ENCODE data around the gene HERC4. TPM values are rescaled to one million over a fixed set of nuclear protein-coding genes. Genes with fewer than 3 reads are reported as not detected.
"Not testable (repeated sequence)": the region's sequence is repeated elsewhere in the genome, so short reads cannot be mapped to it uniquely, and the experiment has no call there.

Gene HERC4
- total and polyA plus RNA-seq, 9 of the 15 experiments (the other 6 are each of a cell fraction or from before 2014, with no cell fraction given): 12.5 to 33.5 (median 22.8) TPM

- Histone ChIP-seq H3K9ac (ENCODE audit: insufficient read depth in 1 of 2, low read depth in 2 of 2, low read length in 2 of 2) (no peak overlapping the region), H3K9me1 (ENCODE audit: control insufficient read depth, insufficient read depth, low read length) (no peaks in the 10 kb centered on the region), H4K20me1 (replicated peaks; ENCODE audit: control insufficient read depth, insufficient read depth, low read length) (no peaks in the 10 kb centered on the region), H2AFZ (ENCODE audit: low read depth, low read length) (no peak overlapping the region), H3K4me1 (replicated peaks in 1 of 2; ENCODE audit: control insufficient read depth in 2 of 2, insufficient read depth in 2 of 2, low read length in 2 of 2) (peaks cover 7 to 9% of the 10 kb centered on the region in 2 experiments; a peak in 4 of 5 replicates), H3K27ac (ENCODE audit: extremely low read depth, low read depth, low read length) (no peak overlapping the region), H3K36me3 (ENCODE audit: control insufficient read depth, insufficient read depth, low read length) (0 out of 3 replicates have a peak, but pooled peaks cover 4% of the 10 kb centered on the region), H3K27me3 (ENCODE audit: control insufficient read depth in 2 of 2, insufficient read depth in 2 of 2, low read length in 2 of 2) (no peaks in the 10 kb centered on the region), H3K4me2 (ENCODE audit: insufficient read depth, low read length) (no peak overlapping the region), H3K9me3 (replicated peaks; ENCODE audit: control insufficient read depth, insufficient read depth, low read depth, low read length) (peaks cover 2% of the 10 kb centered on the region; the same call in 1 of the 2 replicates), H3K4me3 (no peak overlapping the region), H3K79me2 (ENCODE audit: control insufficient read depth, insufficient read depth, low read length) (peaks cover 30% of the 10 kb centered on the region)
- TF ChIP-seq FOXM1 (IDR thresholded peaks at IDR 0.05; ENCODE audit: low read depth) (no peak), FOXM1 (CRISPR knock-in tag; IDR thresholded peaks at IDR 0.05; ENCODE audit: low read depth) (no peak), ZFP1 (CRISPR knock-in tag; IDR thresholded peaks at IDR 0.05) (no peak), ZNF133 (CRISPR knock-in tag; IDR thresholded peaks at IDR 0.05) (no peak), NR4A1 (CRISPR knock-in tag; IDR thresholded peaks at IDR 0.05) (no peak), NR4A1 (tag; IDR thresholded peaks at IDR 0.05) (no peak), TAF9B (IDR thresholded peaks at IDR 0.05; ENCODE audit: partially characterized antibody) (no peak), BACH1 (tag; IDR thresholded peaks at IDR 0.05) (no peak), KLF6 (CRISPR knock-in tag; IDR thresholded peaks at IDR 0.05; ENCODE audit: borderline replicate concordance) (no peak), ZBTB1 (CRISPR knock-in tag; IDR thresholded peaks at IDR 0.05; ENCODE audit: borderline replicate concordance, low read depth) (no peak), CCNT2 (IDR thresholded peaks at IDR 0.05; ENCODE audit: borderline replicate concordance, extremely low read depth, insufficient read length, low read depth, low read length) (no peak), ZNF212 (CRISPR knock-in tag; IDR thresholded peaks at IDR 0.05) (no peak), ZNF695 (CRISPR knock-in tag; IDR thresholded peaks at IDR 0.05) (no peak), FOXJ3 (CRISPR knock-in tag; IDR thresholded peaks at IDR 0.05) (no peak), RBM39 (optimal IDR thresholded peaks at IDR 0.05; ENCODE audit: low read depth, low read length) (no peak), MECOM (CRISPR knock-in tag; IDR thresholded peaks at IDR 0.05) (no peak), HNRNPLL (IDR thresholded peaks at IDR 0.05; ENCODE audit: low read depth, low read length, poor library complexity, severe bottlenecking) (no peak), ELK1 (CRISPR knock-in tag; IDR thresholded peaks at IDR 0.05) (no peak)
- BruUV-seq (replicated peaks): no TSS peak
- CTCF ChIA-PET (ENCODE audit: low intra/inter-chr PET ratio): no interaction called here
- POLR2A ChIA-PET: no interaction called here
- intact Hi-C loops (cut with micrococcal nuclease): loop anchor here (10.0 kb wide), 2 partner anchors 192 to 292 kb away; partner anchors contain the start of gene SIRT1
- 98% methylated on average over 4 of the region's 5 CpGs for WGBS (ENCODE audit: insufficient coverage, low coverage, missing lambda C conversion rate)
- FAIRE-seq: no peak
- in situ Hi-C loops (cut with MboI): no loop called here
- DNase-seq (ENCODE audit: extremely low read depth in 1 of 4, low spot score in 3 of 4): no peak
- ATAC-seq: no peak
Measured at GRCh38 chr10:68077026-68077425, 1.9 kb upstream of the HERC4 start.

GRCh38 chr10:68076081-68076480, 998 bp upstream of the HERC4 start:
- H3K27me3 ChIP-seq (ENCODE audit: control insufficient read depth in 2 of 2, insufficient read depth in 2 of 2, low read length in 2 of 2); H3K9ac ChIP-seq (ENCODE audit: insufficient read depth in 1 of 2, low read depth in 2 of 2, low read length in 2 of 2); FAIRE-seq; CTCF ChIA-PET (ENCODE audit: low intra/inter-chr PET ratio); BruUV-seq (replicated peaks); H3K4me1 ChIP-seq (replicated peaks in 1 of 2; ENCODE audit: control insufficient read depth in 2 of 2, insufficient read depth in 2 of 2, low read length in 2 of 2); ATAC-seq; H3K4me3 ChIP-seq; H3K4me2 ChIP-seq (ENCODE audit: insufficient read depth, low read length); in situ Hi-C loops (cut with MboI); H3K9me1 ChIP-seq (ENCODE audit: control insufficient read depth, insufficient read depth, low read length); H3K9me3 ChIP-seq (replicated peaks; ENCODE audit: control insufficient read depth, insufficient read depth, low read depth, low read length); H3K27ac ChIP-seq (ENCODE audit: extremely low read depth, low read depth, low read length); POLR2A ChIA-PET; H4K20me1 ChIP-seq (replicated peaks; ENCODE audit: control insufficient read depth, insufficient read depth, low read length); DNase-seq (ENCODE audit: extremely low read depth in 1 of 4, low spot score in 3 of 4): not testable (repeated sequence)
- intact Hi-C loops (cut with micrococcal nuclease): loop anchor here (10.0 kb wide), 2 partner anchors 191 to 291 kb away; partner anchors contain the start of gene SIRT1
- Histone ChIP-seq H2AFZ (ENCODE audit: low read depth, low read length) (peak overlapping the region; percentile 100), H3K36me3 (ENCODE audit: control insufficient read depth, insufficient read depth, low read length) (peaks cover 13% of the 10 kb centered on the region; the same call in 2 of the 3 replicates), H3K79me2 (ENCODE audit: control insufficient read depth, insufficient read depth, low read length) (peaks cover 40% of the 10 kb centered on the region)
- 88% methylated on average over 15 of the region's 15 CpGs for WGBS (ENCODE audit: insufficient coverage, low coverage, missing lambda C conversion rate)
